GM18517 (cell line): Measurements from ENCODE around the gene HNRNPR.

Experiments
- ATAC-seq: cut with Tn5 transposase; IDR thresholded peaks from one replicate; pipeline ENCODE4 v1.9.1; 2021; ENCODE audit warnings: mild to moderate bottlenecking, moderate library complexity; ENCODE audit not compliant: unreplicated experiment

The HNRNPR gene

DNA sequence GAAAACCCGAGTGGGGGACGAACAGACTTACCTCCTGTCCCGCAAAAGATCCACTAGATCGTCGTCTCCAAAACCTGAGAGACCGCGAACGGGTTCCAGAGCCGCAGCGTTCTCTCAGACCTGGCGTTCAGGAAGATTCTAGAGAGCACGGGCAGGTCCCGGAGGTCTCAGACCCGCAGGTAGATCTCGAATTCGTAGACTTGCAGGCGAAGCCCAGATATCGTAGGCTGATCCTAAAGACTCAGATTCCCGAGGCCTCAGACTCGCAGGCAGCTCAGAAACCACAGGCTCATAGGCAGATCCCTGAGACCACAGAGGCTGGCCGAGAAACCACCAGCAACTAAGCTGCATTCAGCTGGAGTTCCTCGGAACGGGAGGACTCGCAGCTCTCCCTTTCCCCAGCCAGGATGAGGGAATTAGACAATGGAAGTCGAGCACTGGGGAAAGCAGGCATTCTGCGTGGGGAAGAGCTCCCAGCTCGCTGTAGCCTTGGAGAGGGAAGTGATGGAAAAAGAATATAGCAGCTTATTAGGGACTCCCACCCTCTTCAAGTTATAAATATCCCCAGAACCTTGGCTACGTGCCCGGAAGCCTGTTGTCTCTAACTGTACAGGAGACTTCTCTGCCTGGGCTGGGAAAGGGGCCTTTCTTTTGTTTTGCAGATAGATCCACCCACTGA, 25.4 kb upstream of the HNRNPR start, which contains the start of gene ZNF436:
ZNF436 (minus strand) TSS at position 502 of the 679 bp plus-strand sequence. CDS start 1,831 bp downstream, outside the sequence.
- no peak for ATAC-seq

DNA sequence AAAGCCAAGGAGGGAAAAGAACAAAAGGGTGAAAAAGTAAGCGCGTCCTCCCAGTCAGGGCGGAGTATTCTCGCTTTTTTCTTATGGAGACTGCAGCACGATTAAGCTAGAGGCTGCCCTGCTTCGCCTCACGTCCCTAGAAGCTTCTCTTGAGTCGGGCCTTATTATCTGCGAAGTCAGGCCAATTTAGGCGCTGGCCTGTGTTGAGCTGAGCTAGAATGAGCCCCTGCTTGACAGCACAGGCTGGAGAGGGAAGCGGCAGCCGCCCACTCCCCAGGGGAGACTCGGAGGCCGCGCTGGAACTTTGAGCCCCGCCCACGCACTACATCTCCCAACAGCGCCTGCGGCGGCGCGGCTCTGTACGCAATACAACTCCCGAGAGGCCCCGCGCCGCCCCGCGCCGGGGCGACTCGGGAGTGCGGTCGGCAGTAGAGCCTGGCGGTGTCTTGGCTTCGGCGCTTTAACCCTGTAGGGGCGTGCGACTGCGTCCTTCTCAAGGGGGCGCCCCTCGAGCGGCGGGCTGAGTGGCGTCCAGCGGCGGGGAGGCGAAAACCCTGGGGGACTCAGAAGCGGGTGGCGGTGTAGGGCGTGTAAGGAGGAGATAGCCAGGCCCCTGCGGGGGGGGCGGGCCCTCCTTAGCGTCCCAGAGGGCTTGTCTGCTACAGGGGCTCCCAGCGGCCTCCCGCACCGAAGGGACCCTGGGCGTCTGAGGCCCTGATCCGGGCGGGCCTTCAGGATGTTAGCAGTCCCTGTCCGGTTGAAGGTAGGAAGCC, 24.7 kb upstream of the HNRNPR start:
- ATAC-seq: peak; percentile 66

DNA sequence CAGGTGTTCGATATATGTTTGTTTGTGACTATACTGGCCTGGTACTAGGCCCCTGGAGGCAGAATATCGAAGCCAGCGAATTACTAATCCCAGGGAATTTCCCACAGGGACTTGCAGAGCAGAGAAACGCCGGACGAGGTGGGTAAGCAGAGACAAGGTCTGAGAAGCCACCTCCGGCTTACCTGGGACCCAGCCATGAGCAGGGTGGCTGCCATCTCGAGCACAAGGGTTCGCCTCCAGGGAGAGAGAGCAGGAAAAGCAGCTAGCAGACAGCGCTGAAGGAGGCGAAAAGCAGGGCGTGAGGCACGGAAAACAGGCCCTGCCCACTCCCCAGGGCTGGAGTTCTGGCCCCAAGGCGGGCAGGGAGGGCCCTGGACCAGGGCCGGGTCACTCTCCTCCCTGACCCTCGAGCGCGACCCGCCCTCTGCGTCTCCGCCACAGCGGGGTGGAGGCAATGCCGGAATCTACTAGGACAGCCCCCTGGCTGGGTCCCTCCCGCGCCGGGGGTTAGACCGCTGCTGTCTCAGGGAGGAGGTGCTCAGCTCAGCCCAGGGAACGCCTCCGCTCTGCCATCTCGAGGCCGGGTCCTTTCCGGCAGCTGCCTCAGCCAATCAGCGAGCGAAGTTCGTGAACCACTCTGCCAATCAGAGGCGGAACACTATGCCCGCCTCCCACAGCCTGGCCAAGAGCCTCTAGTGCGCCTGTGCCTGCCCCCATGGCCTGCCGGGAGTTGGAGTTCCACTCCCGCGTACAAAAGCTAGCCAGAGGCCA, 23.9 kb upstream of the HNRNPR start:
- ATAC-seq: peak; percentile 86

DNA sequence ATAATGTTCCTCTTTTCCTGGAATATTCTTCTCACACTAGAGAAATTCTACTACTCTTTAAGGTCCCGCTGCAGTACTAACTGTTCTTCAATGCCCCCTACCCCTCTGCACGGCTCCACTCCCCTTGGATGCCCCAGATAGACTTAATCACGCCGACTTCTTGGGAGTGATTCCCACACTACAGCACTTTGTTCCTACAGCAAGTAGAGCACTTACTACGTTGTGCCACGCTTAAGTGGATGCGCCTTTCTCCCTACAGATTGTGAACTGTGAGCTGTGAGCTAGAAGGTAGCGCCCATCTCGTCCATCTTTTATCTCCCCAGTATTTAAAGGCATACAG, 23.3 kb upstream of the HNRNPR start:
- ATAC-seq: no peak

DNA sequence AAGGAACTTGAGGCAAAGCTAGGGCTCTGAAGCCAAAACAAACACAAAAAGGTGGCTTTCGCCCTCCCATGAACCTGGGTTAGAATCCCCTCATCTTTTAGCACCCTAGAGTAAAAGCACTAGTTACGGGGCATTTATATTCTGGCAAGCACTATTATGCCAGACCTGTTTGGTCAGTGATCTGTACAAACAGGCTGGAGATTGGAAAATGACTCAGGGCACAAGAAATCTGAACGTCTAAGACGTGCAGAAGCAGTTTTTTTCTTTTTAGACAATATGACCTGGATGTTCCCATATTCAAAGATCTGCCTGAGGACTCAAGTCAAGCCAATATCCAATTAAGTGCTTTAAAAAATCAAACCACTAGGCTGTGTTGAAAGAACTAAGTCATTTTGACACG, 22.5 kb upstream of the HNRNPR start:
- no peak for ATAC-seq

DNA sequence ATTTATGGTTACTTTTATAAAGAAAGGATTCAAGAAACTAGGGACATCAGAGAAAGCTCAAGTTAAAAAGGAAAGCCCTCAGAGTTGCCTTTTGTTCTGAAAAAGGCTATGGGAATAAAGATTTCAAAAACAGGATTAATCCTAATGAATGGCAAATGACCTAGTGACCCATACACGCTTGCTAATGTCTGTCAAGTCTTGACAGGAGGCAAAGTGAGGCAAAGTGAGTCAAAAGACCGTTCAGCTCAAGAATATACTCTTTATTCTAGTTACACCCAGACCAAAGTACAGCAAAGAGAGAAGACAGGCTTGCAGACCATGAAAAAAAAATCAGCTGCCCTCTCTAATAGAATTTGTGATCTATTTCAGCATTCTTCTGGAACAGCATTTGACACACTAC, 22.1 kb upstream of the HNRNPR start:
- no peak for ATAC-seq

DNA sequence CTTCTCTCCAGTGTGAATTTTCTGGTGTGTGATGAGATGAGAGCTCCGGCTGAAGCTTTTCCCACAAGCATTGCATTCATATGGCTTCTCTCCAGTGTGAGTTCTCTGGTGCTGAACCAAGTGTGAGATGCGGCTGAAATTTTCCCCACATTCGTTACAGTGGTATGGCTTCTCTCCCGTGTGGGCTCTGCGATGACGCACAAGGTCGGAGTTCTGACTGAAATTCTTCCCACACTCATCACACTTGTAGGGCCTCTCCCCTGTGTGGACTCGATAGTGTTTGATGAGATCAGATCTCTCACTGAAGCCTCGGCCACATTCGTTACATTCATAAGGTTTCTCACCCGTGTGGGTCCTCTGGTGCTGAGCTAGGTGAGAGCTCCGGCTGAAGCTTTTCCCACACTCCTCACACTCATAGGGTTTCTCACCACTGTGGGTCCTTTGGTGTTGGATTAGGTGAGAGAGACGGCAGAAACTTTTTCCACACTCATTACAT, 18.2 kb upstream of the HNRNPR start:
- no peak for ATAC-seq

DNA sequence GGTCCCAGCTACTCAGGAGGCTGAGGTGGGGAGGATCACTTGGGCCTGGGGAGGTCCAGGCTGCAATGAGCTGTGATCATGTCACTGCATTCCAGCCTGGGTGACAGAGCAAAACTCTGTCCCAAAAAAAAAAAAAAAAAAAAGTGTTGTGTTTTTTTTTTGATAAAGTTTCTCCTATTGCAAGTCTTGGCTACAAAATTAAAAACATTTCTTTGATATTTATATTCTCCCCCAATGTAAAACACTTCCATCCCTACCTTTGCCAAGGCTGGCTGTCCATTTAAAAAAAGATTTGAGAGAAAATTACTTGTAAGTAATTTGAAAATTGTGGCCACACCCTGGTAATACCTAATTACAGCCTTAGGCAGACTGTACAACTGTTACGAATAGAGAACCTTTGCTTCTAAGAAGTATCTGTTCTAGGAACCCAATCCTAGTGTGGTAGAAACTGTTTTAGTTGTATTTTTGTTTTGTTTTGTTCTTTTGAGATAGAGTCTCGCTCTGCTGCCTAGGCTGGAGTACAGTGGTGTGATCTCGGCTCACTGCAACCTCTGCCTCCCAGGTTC, 14.3 kb upstream of the HNRNPR start:
- no peak for ATAC-seq

DNA sequence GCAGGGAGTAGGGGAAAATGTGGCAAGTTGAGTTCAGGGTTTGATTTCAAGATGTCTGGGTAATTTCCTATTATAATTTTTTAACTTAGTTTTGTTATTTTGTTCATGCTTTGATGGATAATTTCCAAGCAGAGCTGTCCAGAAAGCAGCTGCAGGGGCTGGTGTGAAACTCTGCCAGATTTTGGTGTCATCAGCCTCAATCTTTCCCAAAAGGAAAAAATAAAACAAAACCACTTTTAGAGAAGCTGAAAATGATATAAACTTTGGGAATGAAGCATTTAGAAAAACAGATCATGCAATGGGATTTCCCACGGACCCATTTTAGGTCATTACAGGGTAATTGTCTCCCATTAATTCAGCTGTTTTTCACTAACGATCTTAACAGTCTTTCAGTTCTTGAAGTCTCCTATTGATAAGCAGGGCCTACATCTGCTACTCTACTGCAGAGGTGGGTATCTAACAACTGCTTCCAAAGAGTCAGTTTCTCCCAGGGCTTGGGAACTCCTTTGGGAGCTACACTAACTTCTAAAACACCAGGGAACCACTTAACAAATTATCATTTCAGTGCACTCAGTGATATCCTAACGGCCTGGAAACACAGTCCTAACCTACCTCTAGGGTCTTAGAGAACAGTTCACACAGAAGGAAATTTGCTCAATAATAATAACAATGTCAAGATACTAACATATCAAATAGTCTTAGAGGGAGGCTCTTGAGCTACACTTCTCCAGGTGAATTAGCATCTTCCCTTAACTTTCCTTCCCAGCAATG, 13.2 kb upstream of the HNRNPR start:
- no peak for ATAC-seq

DNA sequence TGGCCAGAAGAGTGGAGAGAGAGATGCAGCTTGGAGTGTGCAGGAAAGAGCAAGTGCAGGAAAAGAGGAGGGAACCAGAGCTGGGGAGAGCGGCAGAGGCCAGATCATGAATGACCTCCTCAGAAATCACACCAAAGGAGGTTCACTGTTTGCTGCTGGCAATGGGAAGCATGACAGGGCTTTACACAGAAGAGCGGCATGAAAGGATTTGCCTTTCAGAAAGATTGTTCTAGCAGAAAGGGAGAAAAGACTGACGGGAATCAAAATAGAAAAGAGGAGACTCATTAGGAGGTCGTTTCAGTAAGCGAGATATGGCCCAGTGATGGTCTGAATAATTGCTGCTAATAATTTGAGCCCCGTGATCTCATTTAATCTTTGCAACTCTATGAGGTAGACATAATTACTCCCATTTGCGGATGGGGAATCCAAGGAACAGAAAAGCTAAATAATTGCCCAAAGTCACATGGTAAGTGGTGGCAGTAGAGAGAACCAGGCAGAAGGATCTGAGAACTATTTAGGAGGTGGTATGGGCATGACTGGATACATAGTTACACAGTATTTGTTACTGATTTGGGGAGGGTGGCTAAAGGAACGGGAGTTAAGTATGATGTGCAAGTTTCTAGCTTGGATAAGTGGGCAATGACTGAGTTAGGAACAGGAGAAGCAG, 12.5 kb upstream of the HNRNPR start:
- no peak for ATAC-seq

DNA sequence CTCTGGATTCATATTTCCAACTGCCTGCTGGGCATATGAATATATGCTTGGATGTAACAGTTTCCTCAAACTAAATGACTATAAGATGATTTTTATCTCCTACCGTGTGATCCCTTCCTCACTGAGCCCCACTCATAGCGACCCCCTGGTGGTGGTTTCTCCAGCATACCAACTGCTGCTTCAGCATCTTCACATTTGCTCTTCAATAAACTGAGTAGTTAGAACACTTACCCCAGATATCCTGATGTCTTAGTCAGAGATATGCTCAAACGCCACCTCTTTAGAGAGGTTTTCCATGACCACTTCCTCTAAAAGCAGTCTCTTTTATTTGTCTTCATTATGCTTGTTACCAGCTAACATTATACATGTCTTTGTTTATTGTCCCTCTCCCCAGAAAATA, 10.2 kb upstream of the HNRNPR start:
- ATAC-seq: no peak

DNA sequence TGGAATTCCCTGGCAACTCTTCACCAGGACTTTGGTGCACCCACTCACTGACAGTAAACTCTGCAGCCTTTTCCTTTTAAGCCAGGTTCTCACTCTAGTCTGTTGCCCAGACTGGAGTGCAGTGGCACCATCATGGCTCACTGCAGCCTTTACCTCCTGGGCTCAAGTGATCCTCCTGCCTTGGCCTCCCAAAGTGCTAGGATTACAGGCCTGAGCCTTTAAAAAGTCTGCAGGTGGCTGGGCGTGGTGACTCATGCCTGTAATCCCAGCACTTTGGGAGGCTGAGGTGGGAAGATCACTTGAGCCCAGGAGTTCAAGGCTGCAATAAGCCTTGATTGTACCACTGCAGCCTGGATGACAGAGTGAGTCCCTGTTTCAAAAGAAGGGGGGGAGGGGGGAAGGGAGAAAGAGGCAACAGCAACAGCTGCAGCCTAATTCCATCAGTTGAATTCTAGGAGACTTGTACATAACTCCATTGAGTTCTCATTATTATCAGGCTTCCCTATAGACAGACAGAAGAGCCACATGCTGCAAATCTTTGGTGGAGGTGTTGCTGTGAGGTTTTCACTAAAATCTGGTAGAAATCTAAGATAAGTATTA, 8.1 kb upstream of the HNRNPR start:
- ATAC-seq: no peak

DNA sequence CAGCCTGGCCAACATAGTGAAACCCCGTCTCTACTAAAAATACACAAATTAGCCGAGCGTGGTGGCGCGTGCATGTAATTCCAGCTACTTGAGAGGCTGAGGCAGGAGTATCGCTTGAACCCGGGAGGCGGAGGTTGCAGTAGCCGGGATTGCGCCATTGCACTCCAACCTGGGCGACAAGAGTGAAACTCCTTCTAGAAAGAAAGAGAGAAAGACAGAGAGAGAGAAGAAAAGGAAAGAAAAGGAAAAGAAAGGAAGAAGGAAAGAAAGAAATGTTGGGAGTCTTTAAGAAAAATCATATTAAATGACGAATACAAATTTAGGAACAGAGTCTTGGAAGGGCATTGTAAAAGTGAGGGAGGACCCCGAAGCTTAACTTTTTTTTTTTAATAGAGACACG, 1.8 kb upstream of the HNRNPR start:
- ATAC-seq: no peak

DNA sequence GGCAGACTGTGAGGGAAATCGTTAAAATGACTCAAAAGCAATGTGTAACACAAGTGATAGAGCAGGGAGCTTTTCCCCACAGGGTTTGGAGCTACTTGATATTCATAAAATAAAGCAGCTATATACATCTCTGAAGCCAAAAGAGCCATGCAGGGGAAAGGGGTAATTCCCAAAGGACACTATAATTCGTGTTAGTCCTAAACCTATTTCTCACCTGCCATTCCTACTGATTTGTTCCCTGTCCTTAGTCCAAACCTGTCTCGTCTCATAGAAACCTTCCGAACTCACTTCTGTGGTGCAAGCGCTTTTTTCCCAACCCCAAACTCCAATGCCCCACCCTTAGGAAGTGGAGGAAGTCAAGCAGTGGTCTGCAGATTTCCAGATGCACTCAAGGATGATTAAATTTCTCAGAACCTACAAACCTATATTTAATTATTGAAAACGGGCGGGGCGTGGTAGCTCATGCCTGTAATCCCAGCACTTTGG, 946 bp upstream of the HNRNPR start:
- ATAC-seq: no peak

DNA sequence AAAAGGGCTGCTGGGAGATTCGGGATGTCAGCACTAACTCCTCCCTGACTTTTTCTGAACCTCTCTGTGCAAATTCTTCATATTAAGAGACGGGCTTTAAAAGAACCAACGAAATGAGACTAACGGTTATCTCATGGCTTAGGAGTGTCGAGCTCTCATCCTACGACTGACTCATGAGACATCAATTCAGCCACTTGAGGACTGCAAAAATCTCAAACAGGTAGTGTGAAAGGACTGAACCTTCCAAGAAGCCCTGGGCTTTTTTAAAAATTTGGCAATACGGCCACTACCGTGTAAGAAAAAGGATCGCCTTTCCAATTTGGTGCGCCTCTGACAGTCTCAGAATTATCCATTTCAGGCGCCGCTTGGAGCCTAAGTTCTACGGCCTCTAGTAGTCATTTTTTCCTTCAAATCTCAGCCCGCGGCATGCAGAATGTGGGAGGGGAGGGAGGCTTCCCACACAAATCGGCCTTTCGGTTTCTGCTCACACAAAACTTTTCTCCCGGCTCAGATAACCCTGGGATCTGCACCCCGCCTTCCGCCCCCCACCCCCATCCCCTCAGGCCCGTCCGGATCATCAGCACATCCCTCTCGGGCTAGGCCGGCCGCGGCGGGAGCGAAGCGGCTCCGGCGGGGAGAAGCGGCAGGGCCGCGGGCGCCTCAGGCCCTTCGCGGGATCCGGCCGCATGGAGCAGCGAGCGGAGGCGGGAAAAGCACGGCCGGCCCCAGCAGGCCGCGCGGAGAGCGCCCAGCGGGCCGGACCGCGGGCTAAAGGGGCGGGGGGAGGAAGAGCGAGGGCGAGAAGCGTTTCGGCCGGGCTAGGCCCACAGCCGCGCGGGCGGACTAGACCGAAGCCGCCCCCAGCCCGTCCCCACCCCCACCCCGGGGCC, 618 bp downstream of the HNRNPR start:
- ATAC-seq: peak; percentile 12

DNA sequence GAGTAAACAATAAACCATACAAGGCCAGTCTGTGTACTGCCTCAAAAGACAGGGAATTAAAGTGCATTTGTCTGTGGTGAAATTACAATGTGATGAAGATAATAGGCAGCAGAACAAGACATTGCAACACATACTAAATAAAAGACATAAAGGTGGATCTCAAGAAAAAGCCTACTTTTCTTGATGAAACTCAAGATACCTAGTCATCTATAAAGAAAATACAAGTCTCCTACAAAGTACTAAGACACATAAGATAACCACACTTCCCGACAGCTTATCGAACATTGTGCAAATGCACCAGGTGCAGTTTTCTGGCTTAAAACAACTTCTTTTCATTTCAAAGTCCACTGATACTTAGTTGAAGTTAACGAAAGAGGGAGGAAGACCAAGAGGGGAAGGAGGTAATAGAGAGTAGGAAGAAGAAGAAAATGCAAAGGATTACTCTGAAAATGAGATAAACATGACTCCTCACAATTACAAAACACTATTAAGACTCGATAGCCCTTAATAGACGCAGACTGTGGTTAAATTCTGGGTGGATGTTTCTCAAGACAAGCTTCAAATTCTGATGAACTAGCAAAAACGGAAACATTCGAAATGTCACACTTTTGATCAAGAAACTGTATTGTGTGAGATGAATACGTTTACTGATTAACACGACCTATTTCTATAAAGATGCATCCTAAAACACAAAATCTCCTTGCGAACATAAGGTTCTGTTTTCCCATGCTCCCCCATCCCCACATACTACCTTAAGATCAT, 2.0 kb downstream of the HNRNPR start:
- no peak for ATAC-seq

DNA sequence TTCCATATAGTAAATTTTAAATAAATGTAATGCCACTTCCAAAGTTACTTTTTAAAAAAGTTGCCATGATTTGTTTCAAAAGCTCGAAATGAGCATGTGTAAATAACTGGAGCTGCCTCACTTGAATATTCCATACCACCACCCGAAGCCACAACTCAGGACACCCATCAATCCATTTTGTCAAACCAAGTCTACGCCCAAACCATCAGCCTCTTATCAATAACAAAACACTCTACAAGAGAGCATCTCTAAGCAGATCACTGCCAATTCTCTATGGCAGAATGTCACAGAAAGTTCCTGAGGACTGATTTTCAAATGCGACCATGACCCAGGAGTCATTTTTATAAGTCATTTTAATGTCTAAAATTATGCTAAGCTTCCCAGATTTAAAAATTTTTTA, 4.5 kb downstream of the HNRNPR start:
- ATAC-seq: no peak

DNA sequence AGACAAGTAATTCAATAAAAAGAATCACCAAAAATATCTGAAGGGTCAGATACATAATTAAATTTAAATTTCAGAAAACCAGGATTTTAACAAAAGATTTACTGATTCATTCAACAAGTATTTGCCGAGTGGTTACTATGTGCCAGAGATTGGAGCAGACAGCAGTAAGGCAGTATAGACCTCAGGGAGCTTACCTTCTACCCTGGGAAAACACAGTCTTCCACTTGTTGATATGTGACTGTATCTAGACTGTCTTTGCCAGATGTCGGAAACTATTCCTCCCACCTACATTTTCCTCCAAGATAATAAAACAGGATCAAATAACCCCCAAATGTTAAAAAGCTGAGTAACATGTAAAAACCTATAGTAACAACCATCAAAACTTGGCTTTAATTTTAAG, 6.2 kb downstream of the HNRNPR start:
- ATAC-seq: no peak
